ENCODE data around the gene SMAP2. TPM values are rescaled to one million over a fixed set of nuclear protein-coding genes. Genes with fewer than 3 reads are reported as not detected.

The SMAP2 gene
- total RNA-seq, 2 experiments from 2014 or later: 172 to 173 TPM

Other genes starting within 250 kb of the SMAP2 start
- 10 to 100 TPM; 23.8 to 24.6 TPM for gene RLF, start 212.3 kb upstream of the SMAP2 start, total RNA-seq
- gene TMCO2, start 125.8 kb upstream of the SMAP2 start, total RNA-seq: not detected
- gene ZMPSTE24, start 115.5 kb upstream of the SMAP2 start, total RNA-seq: 10 to 100 TPM; 23.8 to 25.4 TPM
- gene COL9A2, start 56.4 kb upstream of the SMAP2 start, total RNA-seq: 1 to 10 TPM; 7.2 to 8.2 TPM
- 1 to 10 TPM; 5.4 to 5.9 TPM for gene ZFP69B, start 76.7 kb downstream of the SMAP2 start, total RNA-seq
- 1 to 10 TPM; 2.3 to 2.5 TPM for gene ZFP69, start 103.6 kb downstream of the SMAP2 start, total RNA-seq
- 10 to 100 TPM; 12.3 to 12.6 TPM for gene EXO5, start 135.0 kb downstream of the SMAP2 start, total RNA-seq
- 1 to 10 TPM; 6.6 to 6.8 TPM for gene ZNF684, start 157.9 kb downstream of the SMAP2 start, total RNA-seq